T-helper 1 cell treated with Interleukin-12 subunit alpha and Interleukin-12 subunit beta and Interleukin-4 antibody, amounts not matched to agents 30 μg/mL and 1 μg/mL, for 36 hours (primary cell): ENCODE results near the gene BCL2L13.
A peak's percentile ranks its signal among the peaks of the same experiment; 100 is the strongest.

Experiments
- H3K27ac Mint-ChIP-seq: one replicate; pipeline ENCODE4 v1.8.0; 2021; ENCODE audit warnings: mild to moderate bottlenecking, mixed read lengths
- H3K27me3 Mint-ChIP-seq: one replicate; pipeline ENCODE4 v1.8.0; 2021; ENCODE audit warnings: low read depth, mixed read lengths
- H3K36me3 Mint-ChIP-seq: one replicate; pipeline ENCODE4 v1.8.0; 2021; ENCODE audit warnings: low read depth, mixed read lengths
- H3K4me1 Mint-ChIP-seq: one replicate; pipeline ENCODE4 v1.8.0; 2021; ENCODE audit warnings: low read depth, mixed read lengths
- H3K4me3 Mint-ChIP-seq: one replicate; pipeline ENCODE4 v1.8.0; 2021; ENCODE audit warnings: mild to moderate bottlenecking, moderate library complexity, mixed read lengths
- H3K9me3 Mint-ChIP-seq: one replicate; pipeline ENCODE4 v1.8.0; 2021; ENCODE audit warnings: mixed read lengths

The BCL2L13 gene, protein sequence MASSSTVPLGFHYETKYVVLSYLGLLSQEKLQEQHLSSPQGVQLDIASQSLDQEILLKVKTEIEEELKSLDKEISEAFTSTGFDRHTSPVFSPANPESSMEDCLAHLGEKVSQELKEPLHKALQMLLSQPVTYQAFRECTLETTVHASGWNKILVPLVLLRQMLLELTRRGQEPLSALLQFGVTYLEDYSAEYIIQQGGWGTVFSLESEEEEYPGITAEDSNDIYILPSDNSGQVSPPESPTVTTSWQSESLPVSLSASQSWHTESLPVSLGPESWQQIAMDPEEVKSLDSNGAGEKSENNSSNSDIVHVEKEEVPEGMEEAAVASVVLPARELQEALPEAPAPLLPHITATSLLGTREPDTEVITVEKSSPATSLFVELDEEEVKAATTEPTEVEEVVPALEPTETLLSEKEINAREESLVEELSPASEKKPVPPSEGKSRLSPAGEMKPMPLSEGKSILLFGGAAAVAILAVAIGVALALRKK

GRCh38 chr22:17638432-17639246 is at the start of gene BCL2L13:
Gene BCL2L13 (plus strand): TSS chr22:17638757. CDS start chr22:17655712, 16,955 bp downstream.
- Mint-ChIP-seq H3K27ac (peak within 1 kb of the TSS; percentile 99), H3K4me3 (peak within 1 kb of the TSS; percentile 94), H3K4me1 (peaks cover 24% of the 10 kb centered on the region), H3K27me3 (no peaks in the 10 kb centered on the region), H3K36me3 (peaks cover 11% of the 10 kb centered on the region), H3K9me3 (no peaks in the 10 kb centered on the region)

- Mint-ChIP-seq H3K27ac (no peak overlapping the region), H3K4me1 (no peaks in the 10 kb centered on the region), H3K27me3 (no peaks in the 10 kb centered on the region), H3K4me3 (no peak overlapping the region), H3K36me3 (peaks cover 29% of the 10 kb centered on the region), H3K9me3 (no peaks in the 10 kb centered on the region)
These were observed 48.7 kb upstream of the BCL2L13 start for GRCh38 chr22:17589810-17590375.

DNA sequence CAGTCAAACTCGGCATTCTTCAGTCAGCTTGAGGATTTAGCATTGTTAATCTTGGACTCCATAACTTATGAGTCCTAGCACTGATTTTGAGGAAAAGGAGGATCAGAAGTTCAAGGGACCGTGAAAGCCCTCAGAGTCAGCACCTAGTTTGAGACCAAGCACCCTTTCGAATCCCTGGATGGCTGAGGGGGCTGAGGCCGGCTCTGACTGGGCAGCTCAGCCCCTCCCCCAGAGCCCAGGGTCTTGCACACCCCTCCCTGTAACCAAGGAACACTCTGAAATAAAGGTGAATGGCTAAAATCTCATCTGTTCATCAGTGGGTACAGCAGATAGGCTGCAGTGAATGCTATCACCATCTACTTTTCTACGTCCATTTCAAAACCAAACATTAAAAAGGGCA is 48.0 kb upstream of the BCL2L13 start:
- Mint-ChIP-seq H3K4me1 (no peaks in the 10 kb centered on the region), H3K9me3 (no peaks in the 10 kb centered on the region), H3K27ac (no peak overlapping the region), H3K27me3 (no peaks in the 10 kb centered on the region), H3K36me3 (peaks cover 29% of the 10 kb centered on the region), H3K4me3 (no peak overlapping the region)

DNA sequence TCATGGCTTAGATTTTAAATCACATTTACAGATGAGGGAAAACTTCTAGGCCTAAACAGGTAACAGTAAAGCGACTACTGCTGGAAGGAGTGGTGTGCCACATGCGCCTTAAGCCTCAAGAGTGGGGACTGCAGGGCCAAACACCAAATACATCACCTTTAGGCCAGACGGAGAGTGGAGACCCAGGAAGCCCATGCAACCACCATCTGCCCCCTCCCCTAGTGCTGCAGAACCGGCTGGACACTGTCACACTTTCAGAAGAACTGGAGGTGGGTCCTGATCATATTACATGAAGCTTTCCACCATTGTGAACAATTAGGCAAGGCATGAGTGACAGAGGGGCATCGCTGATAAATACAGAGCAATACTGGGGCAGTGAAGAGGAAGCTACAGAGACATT is 46.4 kb upstream of the BCL2L13 start:
- Mint-ChIP-seq H3K4me3 (no peak overlapping the region), H3K36me3 (peaks cover 35% of the 10 kb centered on the region), H3K27ac (no peak overlapping the region), H3K4me1 (no peaks in the 10 kb centered on the region), H3K9me3 (no peaks in the 10 kb centered on the region), H3K27me3 (no peaks in the 10 kb centered on the region)

- Mint-ChIP-seq H3K4me3 (no peak overlapping the region), H3K27ac (no peak overlapping the region)
These were observed 42.3 kb upstream of the BCL2L13 start for GRCh38 chr22:17596226-17596625.

GRCh38 chr22:17597217-17597616 is 41.3 kb upstream of the BCL2L13 start:
- Mint-ChIP-seq H3K27me3 (no peaks in the 10 kb centered on the region), H3K4me3 (no peak overlapping the region), H3K36me3 (peaks cover 45% of the 10 kb centered on the region), H3K9me3 (no peaks in the 10 kb centered on the region), H3K27ac (no peak overlapping the region), H3K4me1 (no peaks in the 10 kb centered on the region)

More at GRCh38 chr22:17596226-17596625, 42.3 kb upstream of the BCL2L13 start:
- H3K9me3 Mint-ChIP-seq: no peaks in the 10 kb centered on the region
- H3K4me1 Mint-ChIP-seq: no peaks in the 10 kb centered on the region
- peaks cover 51% of the 10 kb centered on the region for H3K36me3 Mint-ChIP-seq
- H3K27me3 Mint-ChIP-seq: no peaks in the 10 kb centered on the region

DNA sequence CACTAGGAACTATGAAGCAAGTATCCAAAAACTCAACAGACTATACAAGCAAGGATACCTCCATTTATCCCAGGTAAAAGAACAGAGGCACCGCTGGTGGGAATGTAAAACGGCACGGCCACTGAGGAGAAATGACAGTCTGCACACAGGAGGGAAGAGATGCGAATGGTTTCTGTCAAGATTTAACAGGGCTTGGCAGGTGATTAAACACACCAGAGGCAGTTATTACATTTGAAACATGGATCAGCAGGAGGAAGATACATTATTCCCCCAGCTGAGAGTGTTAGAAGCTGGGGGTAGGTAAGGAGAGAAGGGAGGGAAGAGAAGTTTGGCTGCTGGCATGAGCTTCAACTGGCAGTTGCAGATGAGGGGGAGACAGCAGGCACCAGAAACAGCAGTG is 40.2 kb upstream of the BCL2L13 start:
- Mint-ChIP-seq H3K9me3 (no peaks in the 10 kb centered on the region), H3K27me3 (no peaks in the 10 kb centered on the region), H3K36me3 (peaks cover 37% of the 10 kb centered on the region), H3K4me3 (no peak overlapping the region), H3K4me1 (no peaks in the 10 kb centered on the region), H3K27ac (no peak overlapping the region)

DNA sequence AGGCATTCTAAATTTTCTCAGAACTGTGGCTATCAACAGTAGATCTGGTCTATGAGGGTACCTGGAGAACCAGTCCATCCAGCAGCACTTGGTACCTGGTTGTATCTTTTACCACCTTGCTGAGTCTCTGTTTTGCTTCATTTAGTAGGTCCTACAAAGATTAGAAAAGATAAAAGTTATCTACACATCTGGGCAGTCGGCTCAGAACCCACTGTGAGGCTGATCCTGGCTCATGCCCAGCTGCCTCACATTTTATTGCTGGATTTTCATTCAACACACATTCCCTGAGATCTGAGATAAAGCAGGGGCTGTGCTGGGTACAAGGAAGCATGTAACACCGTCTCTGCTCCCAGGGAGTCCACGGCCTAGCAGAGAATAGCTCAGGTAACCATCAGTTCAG is 37.5 kb upstream of the BCL2L13 start:
- H3K9me3 Mint-ChIP-seq: no peaks in the 10 kb centered on the region
- no peak overlapping the region for H3K4me3 Mint-ChIP-seq
- peaks cover 27% of the 10 kb centered on the region for H3K36me3 Mint-ChIP-seq
- H3K27ac Mint-ChIP-seq: no peak overlapping the region
- no peaks in the 10 kb centered on the region for H3K4me1 Mint-ChIP-seq
- no peaks in the 10 kb centered on the region for H3K27me3 Mint-ChIP-seq

GRCh38 chr22:17603668-17604067 is 34.9 kb upstream of the BCL2L13 start:
- Mint-ChIP-seq H3K27ac (no peak overlapping the region), H3K4me1 (no peaks in the 10 kb centered on the region), H3K9me3 (no peaks in the 10 kb centered on the region), H3K36me3 (peaks cover 11% of the 10 kb centered on the region), H3K27me3 (no peaks in the 10 kb centered on the region), H3K4me3 (no peak overlapping the region)

GRCh38 chr22:17606496-17606895 is 32.1 kb upstream of the BCL2L13 start:
- Mint-ChIP-seq H3K27me3 (no peaks in the 10 kb centered on the region), H3K4me1 (no peaks in the 10 kb centered on the region), H3K4me3 (no peak overlapping the region), H3K27ac (no peak overlapping the region), H3K9me3 (no peaks in the 10 kb centered on the region), H3K36me3 (peaks cover 6% of the 10 kb centered on the region)

DNA sequence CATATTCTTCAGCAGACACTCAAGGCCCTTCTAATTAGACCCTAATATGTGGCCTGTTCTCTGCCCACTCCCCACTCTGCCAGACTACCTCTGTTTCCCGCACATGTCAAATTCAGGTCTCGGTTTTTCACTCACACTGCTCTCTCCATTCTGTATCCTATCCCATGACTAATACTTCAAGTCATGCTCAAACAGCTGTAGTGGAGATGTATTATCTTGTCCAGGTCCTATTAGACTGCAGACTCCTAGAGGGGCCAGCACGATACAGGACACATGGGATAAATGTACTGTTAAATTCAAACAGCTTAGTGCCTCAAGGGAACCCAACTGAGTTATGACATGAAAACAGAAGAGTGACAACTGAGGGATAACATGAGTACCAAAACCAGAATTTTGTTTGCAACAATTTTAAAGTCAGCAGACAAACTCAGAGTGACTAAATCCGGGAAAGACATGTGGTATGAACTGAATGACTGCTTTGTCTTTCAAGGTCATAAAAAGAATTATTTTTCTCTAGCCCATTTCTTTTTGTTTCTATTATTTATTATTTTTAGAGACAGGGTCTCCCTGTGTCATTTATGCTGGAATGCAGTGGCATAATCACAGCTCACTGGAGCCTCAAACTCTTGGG is 30.6 kb upstream of the BCL2L13 start:
- no peaks in the 10 kb centered on the region for H3K9me3 Mint-ChIP-seq
- H3K4me1 Mint-ChIP-seq: no peaks in the 10 kb centered on the region
- no peaks in the 10 kb centered on the region for H3K27me3 Mint-ChIP-seq
- peaks cover 8% of the 10 kb centered on the region for H3K36me3 Mint-ChIP-seq
- no peak overlapping the region for H3K4me3 Mint-ChIP-seq
- no peak overlapping the region for H3K27ac Mint-ChIP-seq

GRCh38 chr22:17612057-17612456 is 26.5 kb upstream of the BCL2L13 start:
- Mint-ChIP-seq H3K27ac (no peak overlapping the region), H3K36me3 (peaks cover 10% of the 10 kb centered on the region), H3K4me1 (no peaks in the 10 kb centered on the region)

DNA sequence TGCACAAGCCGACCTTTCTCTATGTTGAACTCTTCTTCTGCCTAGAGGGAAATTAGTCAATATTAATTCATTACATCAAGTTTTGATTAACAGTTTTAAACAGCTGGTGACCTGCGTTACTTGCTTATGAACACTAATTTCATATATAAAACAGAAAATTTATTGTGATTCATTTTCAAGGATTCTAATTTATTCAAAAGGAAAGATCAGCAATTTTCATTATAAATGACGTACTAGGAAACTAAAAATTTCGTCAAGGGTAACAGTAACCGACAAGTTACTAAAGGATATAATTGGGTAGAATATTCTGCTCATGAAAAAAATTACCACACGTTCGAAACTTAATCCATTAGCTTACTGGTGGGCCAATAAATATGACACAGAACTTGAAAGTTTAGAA is 25.3 kb upstream of the BCL2L13 start:
- Mint-ChIP-seq H3K4me1 (no peaks in the 10 kb centered on the region), H3K36me3 (peaks cover 14% of the 10 kb centered on the region), H3K27ac (no peak overlapping the region), H3K9me3 (no peaks in the 10 kb centered on the region), H3K27me3 (no peaks in the 10 kb centered on the region), H3K4me3 (no peak overlapping the region)

More at GRCh38 chr22:17612057-17612456, 26.5 kb upstream of the BCL2L13 start:
- Mint-ChIP-seq H3K9me3 (no peaks in the 10 kb centered on the region), H3K27me3 (no peaks in the 10 kb centered on the region), H3K4me3 (no peak overlapping the region)

GRCh38 chr22:17627961-17628405 is 10.6 kb upstream of the BCL2L13 start:
- Mint-ChIP-seq H3K36me3 (peaks cover 1% of the 10 kb centered on the region), H3K4me3 (peak overlapping the region; percentile 98), H3K27ac (peak overlapping the region; percentile 93), H3K4me1 (peaks cover 12% of the 10 kb centered on the region), H3K9me3 (no peaks in the 10 kb centered on the region), H3K27me3 (no peaks in the 10 kb centered on the region)
